ENCODE results near the gene PNRC1.

DNA sequence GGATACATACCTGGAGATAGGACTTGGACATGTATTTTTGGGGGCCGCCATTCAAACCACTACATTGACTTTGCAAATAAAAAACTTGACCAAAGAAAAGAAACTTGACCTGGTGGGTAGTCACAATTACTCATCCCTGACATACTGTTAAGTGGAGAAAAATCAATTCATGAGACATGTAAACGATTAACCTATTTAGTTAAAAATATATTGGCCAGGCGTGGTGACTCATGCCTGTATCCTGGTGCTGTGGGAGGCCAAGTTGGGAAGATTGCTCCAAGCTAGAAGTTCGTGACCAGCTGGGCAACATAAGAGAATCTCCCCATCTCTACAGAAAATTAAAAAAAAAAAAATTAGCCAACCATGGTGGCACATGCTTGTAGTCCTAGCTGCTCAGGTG is 39.8 kb downstream of the PNRC1 start:
- TF ChIP-seq, protein P1, sequence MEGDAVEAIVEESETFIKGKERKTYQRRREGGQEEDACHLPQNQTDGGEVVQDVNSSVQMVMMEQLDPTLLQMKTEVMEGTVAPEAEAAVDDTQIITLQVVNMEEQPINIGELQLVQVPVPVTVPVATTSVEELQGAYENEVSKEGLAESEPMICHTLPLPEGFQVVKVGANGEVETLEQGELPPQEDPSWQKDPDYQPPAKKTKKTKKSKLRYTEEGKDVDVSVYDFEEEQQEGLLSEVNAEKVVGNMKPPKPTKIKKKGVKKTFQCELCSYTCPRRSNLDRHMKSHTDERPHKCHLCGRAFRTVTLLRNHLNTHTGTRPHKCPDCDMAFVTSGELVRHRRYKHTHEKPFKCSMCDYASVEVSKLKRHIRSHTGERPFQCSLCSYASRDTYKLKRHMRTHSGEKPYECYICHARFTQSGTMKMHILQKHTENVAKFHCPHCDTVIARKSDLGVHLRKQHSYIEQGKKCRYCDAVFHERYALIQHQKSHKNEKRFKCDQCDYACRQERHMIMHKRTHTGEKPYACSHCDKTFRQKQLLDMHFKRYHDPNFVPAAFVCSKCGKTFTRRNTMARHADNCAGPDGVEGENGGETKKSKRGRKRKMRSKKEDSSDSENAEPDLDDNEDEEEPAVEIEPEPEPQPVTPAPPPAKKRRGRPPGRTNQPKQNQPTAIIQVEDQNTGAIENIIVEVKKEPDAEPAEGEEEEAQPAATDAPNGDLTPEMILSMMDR (conservative IDR thresholded peaks at IDR 0.05; ENCODE audit: low read depth, low read length) = no peak
- TF ChIP-seq EZH2 (IDR thresholded peaks at IDR 0.05; ENCODE audit: low read length, unreplicated experiment) (no peak), EZH2phosphoT487 (IDR thresholded peaks at IDR 0.05; ENCODE audit: borderline replicate concordance, low read length) (no peak)

Data from PC-3 (cell line).